ENCODE data around the gene RBM47.
A peak's percentile ranks its signal among the peaks of the same experiment; 100 is the strongest.

The RBM47 gene

DNA sequence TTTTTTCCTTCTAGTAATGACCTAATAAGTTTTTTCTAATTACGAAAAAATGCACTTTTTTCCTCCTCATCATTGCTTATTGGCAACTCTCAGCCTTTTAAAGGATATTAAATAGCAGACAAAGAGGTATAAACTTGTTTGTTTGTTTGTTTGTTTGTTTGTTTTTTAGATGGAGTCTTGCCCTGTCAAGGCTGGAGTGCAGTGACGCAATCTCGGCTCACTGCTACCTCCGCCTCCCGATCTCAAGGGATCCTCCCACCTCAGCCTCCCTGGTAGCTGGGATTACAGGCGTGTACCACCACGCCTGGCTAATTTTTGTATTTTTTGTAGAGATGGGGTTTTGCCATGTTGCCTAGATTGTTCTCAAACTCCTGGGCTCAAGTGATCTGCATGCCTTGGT, 6.0 kb downstream of the RBM47 start:
- DNase-seq: no peak

- DNase-seq: no peak
Observed at GRCh38 chr4:40622913-40623312, 6.8 kb downstream of the RBM47 start.

- peak; percentile 48 for DNase-seq
Observed at GRCh38 chr4:40621592-40622512, 7.8 kb downstream of the RBM47 start.

- no peak for DNase-seq
Observed at GRCh38 chr4:40621229-40621591, 8.5 kb downstream of the RBM47 start.

- no peak for DNase-seq
Observed at GRCh38 chr4:40619600-40619999, 10.1 kb downstream of the RBM47 start.

GRCh38 chr4:40617872-40618271, 11.8 kb downstream of the RBM47 start:
- no peak for DNase-seq

DNA sequence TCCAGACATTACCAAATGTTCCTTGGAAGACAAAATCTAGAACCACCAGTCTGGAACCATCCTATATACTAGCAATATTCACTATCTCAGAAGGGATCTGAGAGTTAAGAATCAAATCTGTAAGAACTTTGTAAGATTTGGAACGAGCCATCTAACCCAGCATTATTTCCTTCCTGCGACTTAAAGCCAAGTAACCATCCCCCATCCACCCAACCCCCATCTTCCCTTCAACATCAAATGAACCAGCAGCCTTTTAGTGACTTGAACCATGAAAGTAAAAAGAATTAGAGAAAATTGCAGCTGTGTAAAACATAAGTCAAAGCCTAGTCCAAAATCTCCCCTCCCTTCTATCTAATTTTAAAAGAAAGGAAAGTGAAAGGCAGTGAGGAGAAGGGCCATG, 15.6 kb downstream of the RBM47 start:
- no peak for DNase-seq

DNA sequence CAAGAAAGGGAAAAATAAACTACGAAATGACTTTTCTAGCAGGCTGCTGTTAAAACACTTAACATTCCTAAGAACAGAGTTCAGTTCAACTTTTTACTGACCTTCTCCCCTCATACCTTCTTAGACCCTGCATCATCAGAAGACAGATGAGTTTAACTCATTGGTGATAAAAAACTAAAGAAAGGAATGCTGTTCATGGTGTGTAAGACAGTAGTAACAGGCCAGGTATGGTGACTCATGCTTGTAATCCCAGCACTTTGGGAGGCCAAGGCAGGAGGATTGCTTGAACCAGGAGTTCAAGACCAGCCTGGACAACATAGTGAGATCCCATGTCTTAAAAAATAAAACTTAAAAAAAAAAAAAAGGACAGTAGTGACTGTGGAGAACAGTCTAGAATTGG, 16.2 kb downstream of the RBM47 start:
- no peak for DNase-seq

- DNase-seq: no peak
Observed at GRCh38 chr4:40612831-40613230, 16.8 kb downstream of the RBM47 start.

DNA sequence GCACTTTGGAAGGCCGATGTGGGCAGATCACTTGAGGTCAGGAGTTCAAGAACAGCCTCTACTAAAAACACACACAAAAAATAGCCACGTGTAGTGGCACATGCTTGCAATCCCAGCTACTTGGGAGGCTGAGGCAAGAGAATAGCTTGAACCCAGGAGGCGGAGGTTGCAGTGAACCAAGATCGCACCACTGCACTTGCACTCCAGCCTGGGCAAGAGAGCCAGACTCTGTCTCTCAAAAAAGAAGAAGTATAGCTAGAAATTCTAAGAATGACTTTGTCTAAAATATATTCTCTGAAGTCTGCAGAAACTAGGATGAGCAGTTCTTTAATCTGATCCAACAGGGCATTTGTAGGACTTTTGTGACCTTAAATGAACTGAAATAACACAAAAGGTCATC, 17.4 kb downstream of the RBM47 start:
- DNase-seq: no peak

- DNase-seq: no peak
Observed at GRCh38 chr4:40608628-40609027, 21.0 kb downstream of the RBM47 start.

DNA sequence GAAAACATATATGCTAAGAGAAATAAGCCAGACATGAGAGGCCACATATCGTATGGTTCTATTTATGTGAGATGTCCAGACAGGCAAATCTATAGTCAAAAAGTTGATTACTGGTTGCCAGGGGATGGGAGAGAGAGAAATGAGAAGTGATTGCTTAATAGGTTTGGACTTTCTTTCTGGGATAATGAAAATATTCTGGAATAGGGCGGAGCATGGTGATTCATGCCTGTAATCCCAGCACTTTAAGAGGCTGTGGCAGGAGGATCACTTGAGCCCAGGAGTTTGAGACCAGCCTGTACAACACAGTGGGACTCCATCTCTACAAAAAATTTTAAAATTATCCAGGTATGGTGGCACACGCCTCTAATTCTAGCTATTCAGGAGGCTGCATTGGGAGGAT, 22.4 kb downstream of the RBM47 start:
- DNase-seq: no peak

DNA sequence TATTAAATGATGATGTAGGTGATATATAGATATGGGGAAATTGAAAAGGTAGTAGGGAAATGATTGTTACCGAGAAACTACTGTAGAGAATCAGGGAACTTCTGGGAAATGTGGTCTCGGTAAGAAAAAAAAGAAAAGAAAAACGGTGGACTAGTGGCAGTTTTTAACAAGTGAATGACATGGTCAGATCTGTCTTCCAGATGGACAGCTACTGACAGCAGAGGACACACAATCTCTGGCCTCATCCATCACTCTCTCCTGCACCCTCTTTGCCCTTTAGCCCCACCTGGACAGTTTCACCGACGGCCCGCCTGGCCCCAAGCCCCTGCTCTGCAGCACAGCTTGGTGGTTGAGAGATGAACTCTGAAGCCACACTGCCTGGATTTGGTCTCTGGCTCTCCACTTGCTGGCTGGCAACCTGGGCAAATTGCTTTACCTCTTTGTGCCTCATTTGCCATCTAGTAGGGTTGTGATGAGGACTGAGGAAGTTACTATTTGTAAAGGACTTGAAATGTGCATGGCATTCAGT, 23.4 kb downstream of the RBM47 start:
- DNase-seq: no peak

GRCh38 chr4:40603281-40603680, 26.4 kb downstream of the RBM47 start:
- no peak for DNase-seq

DNA sequence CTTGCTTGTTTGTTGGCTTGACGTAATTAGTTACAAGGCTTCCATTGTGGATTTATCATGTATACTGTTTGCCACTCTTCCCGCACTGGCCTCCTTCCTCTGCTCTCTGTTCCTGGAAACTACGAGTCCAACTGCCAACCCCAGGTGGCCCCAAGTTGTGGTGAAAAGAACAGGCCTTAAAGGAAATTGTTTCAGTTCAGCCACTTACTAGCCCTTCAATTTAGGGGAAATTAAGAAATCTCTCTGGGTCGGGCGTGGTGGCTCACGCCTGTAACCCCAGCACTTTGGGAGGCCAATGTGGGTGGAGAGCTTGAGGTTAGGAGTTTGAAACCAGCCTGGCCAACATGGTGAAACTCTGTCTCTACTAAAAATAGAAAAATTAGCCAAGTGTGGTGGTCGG, 28.0 kb downstream of the RBM47 start:
- DNase-seq: no peak

- no peak for DNase-seq
Observed at GRCh38 chr4:40600850-40601249, 28.8 kb downstream of the RBM47 start.

- no peak for DNase-seq
Observed at GRCh38 chr4:40599431-40599830, 30.2 kb downstream of the RBM47 start.

DNA sequence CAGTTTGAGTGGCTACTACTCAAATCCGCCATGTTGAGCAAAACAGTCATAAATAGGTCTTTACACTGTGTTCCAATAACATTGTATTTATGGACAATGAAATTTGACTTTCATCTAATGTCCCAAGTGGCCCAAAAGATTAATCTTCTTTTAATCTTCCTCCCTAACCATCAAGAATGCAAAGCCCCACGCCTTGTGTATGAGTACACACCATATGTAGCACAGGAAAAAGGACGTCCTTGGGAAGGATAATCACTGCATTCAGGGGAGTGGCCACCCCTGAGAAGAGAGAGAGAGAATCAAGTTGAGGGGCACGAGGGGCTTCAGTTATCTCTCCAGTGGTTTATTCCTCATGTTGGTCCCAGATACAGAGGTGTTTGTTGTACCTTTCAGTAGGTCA, 33.1 kb downstream of the RBM47 start:
- no peak for DNase-seq

GRCh38 chr4:40595981-40596380, 33.7 kb downstream of the RBM47 start:
- no peak for DNase-seq

DNA sequence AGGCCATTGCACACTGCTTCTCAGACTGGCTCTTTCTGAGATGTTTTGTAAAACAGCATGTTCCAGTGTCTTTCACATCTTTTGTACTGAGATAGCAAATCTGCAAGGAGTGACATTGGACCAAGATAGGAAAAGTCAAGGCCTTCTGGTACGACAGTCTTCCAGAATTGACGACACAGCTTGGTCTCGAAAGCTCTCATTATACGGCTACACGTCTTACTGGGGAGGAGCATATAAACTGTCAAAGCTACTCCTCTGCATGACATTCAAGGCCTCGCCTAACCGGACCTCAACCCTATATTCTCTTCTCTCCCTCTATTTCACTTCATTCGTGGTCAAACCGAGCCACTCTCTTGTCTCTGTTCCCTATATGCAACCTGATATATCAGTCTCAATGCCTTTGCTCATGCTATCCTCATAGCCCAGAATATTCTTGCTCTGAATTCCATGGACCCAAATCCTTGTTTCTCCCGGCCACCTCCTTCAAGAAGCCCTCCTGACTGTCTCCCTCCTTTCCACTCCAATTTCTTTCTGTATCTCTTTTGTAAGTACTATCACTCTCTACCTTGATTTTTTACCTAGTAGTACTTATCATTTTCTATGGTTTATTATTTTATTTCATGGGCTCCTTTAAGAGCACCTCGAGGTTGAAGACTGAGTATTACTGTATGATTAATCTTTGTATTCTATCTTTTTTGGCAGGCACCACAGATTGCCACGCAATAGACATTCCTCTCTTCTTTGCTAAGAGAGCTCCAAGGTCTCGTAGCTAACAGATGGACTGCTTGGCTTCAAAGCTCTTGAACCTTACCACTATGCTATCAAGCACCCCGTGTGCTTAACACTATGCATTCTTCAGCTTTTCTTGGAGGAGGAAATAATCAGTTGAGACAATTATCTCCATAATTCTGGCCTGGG, 35.1 kb downstream of the RBM47 start:
- no peak for DNase-seq

DNA sequence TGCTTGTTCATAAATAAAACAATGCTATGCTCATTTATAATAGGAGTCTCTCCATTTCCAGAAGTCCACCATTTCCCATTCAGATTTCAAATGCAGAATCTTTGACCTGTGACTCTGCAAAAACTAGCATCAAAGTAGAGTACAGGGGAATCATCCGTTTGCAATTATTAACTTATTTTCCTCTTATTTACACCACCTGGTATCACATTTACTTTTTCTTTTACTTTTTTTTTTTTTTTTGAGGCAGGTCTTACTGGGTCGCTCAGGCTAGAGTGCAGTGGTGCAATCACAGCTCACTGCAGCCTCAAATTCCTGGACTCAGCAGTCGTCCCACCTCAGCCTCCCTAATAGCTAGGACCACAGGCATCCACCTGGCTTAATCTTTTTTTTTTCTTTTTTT, 37.6 kb downstream of the RBM47 start:
- DNase-seq: no peak

DNA sequence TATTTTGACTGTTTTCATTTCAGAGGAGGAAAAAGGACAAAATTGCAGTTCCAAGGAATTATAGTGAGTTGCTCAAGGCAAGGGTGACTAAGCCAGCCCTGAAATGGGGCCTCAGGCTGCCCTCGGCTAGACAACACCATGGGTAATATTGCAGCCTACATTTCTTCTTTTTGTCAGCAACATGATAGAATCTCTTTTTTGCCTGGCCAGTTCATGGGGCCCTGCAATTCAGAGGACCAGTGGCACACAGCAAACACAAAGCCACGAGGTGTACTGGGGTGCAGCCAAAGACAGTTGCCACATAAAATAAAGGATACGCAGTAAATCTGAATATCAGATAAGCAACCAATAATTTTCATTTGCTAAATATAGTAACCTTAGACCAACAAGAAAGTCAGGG, 41.8 kb downstream of the RBM47 start:
- DNase-seq: no peak

DNA sequence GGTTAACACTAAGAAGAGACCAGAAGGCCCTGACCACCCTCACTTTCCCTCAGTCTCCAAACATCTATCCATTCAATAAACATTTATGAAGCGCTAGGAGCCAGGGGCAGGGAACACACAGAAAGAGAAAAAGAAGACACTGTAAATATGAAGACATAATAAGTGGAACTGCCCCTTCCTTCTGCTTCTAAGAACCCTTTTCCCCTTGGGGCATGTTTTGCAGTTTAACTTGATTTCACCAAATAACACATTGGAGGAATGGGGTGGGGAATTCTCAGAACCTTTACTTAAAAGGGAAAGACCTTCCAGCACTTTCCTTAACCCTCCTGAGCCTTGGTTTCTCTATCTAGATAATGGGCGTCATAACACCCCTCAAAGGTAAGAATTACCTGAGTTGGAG, 42.3 kb downstream of the RBM47 start:
- DNase-seq: no peak

DNA sequence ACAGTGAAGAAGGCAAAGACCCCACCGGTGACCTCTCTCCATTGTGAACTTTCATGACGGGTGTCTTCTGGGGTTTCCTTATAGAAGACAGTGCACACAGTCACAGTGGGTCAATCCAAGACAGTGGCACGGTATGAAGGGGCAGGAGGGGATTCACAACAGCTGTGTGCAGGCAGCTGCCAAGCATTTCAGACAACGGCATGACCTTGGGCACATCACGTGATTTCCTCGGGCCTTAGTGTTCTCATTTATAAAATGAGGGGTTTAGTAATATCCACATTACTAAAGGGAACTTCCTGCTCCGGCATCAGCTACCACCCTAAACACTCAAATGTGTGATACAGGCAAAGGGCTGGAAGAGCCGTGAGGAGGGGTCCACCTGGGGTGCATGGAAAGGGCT, 42.9 kb downstream of the RBM47 start:
- no peak for DNase-seq
